Left ventricle myocardium inferior (tissue), 1 donor: ENCODE measurements around the gene CBLC. TPM values are rescaled to one million over a fixed set of nuclear protein-coding genes. Genes with fewer than 3 reads are reported as not detected.

ENCODE experiments used
- DNase-seq: peaks from one replicate; pipeline ENCODE4 v3.0.0-alpha.2; 2020
- H3K27ac ChIP-seq: fragments of 200-600 bp; replicated peaks from 2 replicates; pipeline ENCODE4 v1.8.0; 2021
- H3K27me3 ChIP-seq: fragments of 200-600 bp; 2 replicates; pipeline ENCODE4 v1.8.0; 2021; ENCODE audit warnings: low read depth
- H3K36me3 ChIP-seq: fragments of 200-600 bp; 2 replicates; pipeline ENCODE4 v1.8.0; 2021
- H3K4me1 ChIP-seq: fragments of 200-600 bp; 2 replicates; pipeline ENCODE4 v1.8.0; 2021
- H3K4me3 ChIP-seq: fragments of 200-600 bp; 2 replicates; pipeline ENCODE4 v1.8.0; 2021; ENCODE audit warnings: mild to moderate bottlenecking, moderate library complexity
- H3K9me3 ChIP-seq: fragments of 200-600 bp; replicated peaks from 2 replicates; pipeline ENCODE4 v1.8.0; 2021
- CTCF ChIP-seq: fragments of 200-600 bp; IDR thresholded peaks from 2 replicates; pipeline ENCODE4 v1.8.0; 2021; ENCODE audit warnings: antibody characterized with exemption, mild to moderate bottlenecking, borderline replicate concordance
- intact Hi-C: fragments of 100-400 bp; cut with micrococcal nuclease; formaldehyde crosslinking; loops from one replicate; pipeline ENCODE4 v1.11.0; 2022
- total RNA-seq: library from RNA; stranded (reverse); fragmentation: NEBNext Ultra II Directional; extraction: Animal tissue kit (Norgen Biotek cat#: 25700); gene quantifications from one replicate; pipeline ENCODE4 v1.2.1, GENCODE V29; 2021
- donor health status: DM: no; HTN: yes; CAD: no; lungs with severe emphysema.

The CBLC gene
- total RNA-seq, 1 donor from 2014 or later: not detected

GRCh38 chr19:44747739-44748425 lies 29.8 kb upstream of the CBLC start:
- H3K27ac ChIP-seq: peak overlapping the region; percentile 98
- no peaks in the 10 kb centered on the region for H3K9me3 ChIP-seq
- H3K36me3 ChIP-seq: peaks cover 30% of the 10 kb centered on the region
- H3K4me3 ChIP-seq: peak overlapping the region; percentile 73
- intact Hi-C loops: no loop called here
- DNase-seq: peak; percentile 73
- TF ChIP-seq CTCF: no peak
- no peaks in the 10 kb centered on the region for H3K27me3 ChIP-seq
- H3K4me1 ChIP-seq: peaks cover 92% of the 10 kb centered on the region

- Histone ChIP-seq H3K4me3 (peak within 1 kb of the TSS; percentile 73), H3K36me3 (peaks cover 32% of the 10 kb centered on the region), H3K4me1 (peaks cover 92% of the 10 kb centered on the region), H3K27ac (peak within 1 kb of the TSS; percentile 98), H3K27me3 (no peaks in the 10 kb centered on the region), H3K9me3 (no peaks in the 10 kb centered on the region)
- TF ChIP-seq CTCF: no peak
- intact Hi-C loops: no loop called here
- peak; percentile 82 for DNase-seq
Observed at GRCh38 chr19:44748426-44749254, 29.1 kb upstream of the CBLC start, which contains the start of gene BCL3. Gene BCL3 (plus strand): TSS chr19:44748708. CDS start chr19:44748791, 83 bp downstream.

GRCh38 chr19:44749292-44749691 lies 28.4 kb upstream of the CBLC start:
- no peak for TF ChIP-seq CTCF
- intact Hi-C loops: no loop called here
- no peaks in the 10 kb centered on the region for H3K27me3 ChIP-seq
- no peak for DNase-seq
- H3K27ac ChIP-seq: peak overlapping the region; percentile 98
- H3K36me3 ChIP-seq: peaks cover 32% of the 10 kb centered on the region
- H3K9me3 ChIP-seq: no peaks in the 10 kb centered on the region
- peak overlapping the region; percentile 73 for H3K4me3 ChIP-seq
- H3K4me1 ChIP-seq: peaks cover 92% of the 10 kb centered on the region

- no peak for TF ChIP-seq CTCF
- Histone ChIP-seq H3K9me3 (no peaks in the 10 kb centered on the region), H3K27me3 (no peaks in the 10 kb centered on the region), H3K4me3 (peak overlapping the region; percentile 73), H3K4me1 (peaks cover 92% of the 10 kb centered on the region), H3K27ac (peak overlapping the region; percentile 98), H3K36me3 (peaks cover 32% of the 10 kb centered on the region)
- intact Hi-C loops: no loop called here
- no peak for DNase-seq
Observed at GRCh38 chr19:44749994-44750393, 27.7 kb upstream of the CBLC start.

GRCh38 chr19:44752123-44752815 lies 25.4 kb upstream of the CBLC start:
- Histone ChIP-seq H3K27me3 (no peaks in the 10 kb centered on the region), H3K9me3 (no peaks in the 10 kb centered on the region), H3K4me3 (peak overlapping the region; percentile 73), H3K27ac (peak overlapping the region; percentile 98), H3K36me3 (peaks cover 47% of the 10 kb centered on the region), H3K4me1 (peaks cover 93% of the 10 kb centered on the region)
- no peak for TF ChIP-seq CTCF
- intact Hi-C loops: no loop called here
- DNase-seq: no peak
